ENCODE results near the gene MARCKSL1. TPM values are rescaled to one million over a fixed set of nuclear protein-coding genes. Genes with fewer than 3 reads are reported as not detected.
A peak's percentile ranks its signal among the peaks of the same experiment; 100 is the strongest.

MARCKSL1 gene
- total RNA-seq, 1 donor from 2014 or later, result 487 TPM

GRCh38 chr1:32342704-32343103, 6.7 kb upstream of the MARCKSL1 start:
- H3K4me1 Mint-ChIP-seq, result peaks cover 17% of the 10 kb centered on the region
- no peak for DNase-seq (ENCODE audit: low spot score in 2 of 2, unreplicated experiment in 2 of 2)
- H3K4me3 Mint-ChIP-seq, result no peak overlapping the region
- no peak for TF ChIP-seq CTCF (IDR thresholded peaks at IDR 0.05; ENCODE audit: unreplicated experiment)
- H3K36me3 Mint-ChIP-seq, result no peaks in the 10 kb centered on the region
- peaks cover 2% of the 10 kb centered on the region for H3K27me3 Mint-ChIP-seq (ENCODE audit: low read depth)
- H3K27ac Mint-ChIP-seq, result no peak overlapping the region
- H3K9me3 Mint-ChIP-seq, result no peaks in the 10 kb centered on the region

- no peak for TF ChIP-seq CTCF (IDR thresholded peaks at IDR 0.05; ENCODE audit: unreplicated experiment)
- no peaks in the 10 kb centered on the region for H3K36me3 Mint-ChIP-seq
- DNase-seq (ENCODE audit: low spot score in 2 of 2, unreplicated experiment in 2 of 2), result no peak
- H3K4me3 Mint-ChIP-seq, result no peak overlapping the region
- H3K27ac Mint-ChIP-seq, result peak overlapping the region; percentile 9
- H3K27me3 Mint-ChIP-seq (ENCODE audit: low read depth), result peaks cover 2% of the 10 kb centered on the region
- no peaks in the 10 kb centered on the region for H3K9me3 Mint-ChIP-seq
- H3K4me1 Mint-ChIP-seq, result peaks cover 17% of the 10 kb centered on the region
Observed at GRCh38 chr1:32341971-32342370, 5.9 kb upstream of the MARCKSL1 start.

DNA sequence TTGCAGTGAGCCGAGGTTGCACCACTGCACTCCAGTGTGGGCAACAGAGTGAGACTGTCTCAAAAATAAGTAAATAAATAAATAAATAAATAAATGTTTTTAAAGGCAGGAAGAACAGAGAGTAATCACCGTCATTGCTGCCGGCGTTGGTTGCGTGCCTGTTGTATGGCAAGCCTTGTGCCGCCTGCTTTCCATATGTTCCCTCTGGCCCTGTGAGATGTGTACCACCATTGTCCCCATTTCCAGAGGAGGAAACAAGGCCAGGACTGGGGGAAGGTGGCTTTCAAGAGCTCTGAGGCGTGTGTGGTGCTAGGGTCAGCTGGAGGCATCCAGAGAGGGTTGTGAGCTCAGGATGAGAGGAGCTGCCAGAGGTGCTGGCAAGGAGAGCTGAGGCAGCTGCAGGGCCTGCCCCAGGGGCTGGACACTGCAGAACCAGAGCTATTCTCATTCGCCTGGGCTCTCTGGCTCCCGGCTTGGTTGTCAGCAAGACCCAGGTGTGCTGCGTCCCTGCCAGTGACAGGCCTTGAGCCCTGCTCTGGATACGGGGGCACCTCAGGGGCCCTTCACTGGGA, 5.2 kb upstream of the MARCKSL1 start:
- TF ChIP-seq CTCF (IDR thresholded peaks at IDR 0.05; ENCODE audit: unreplicated experiment), result no peak
- H3K4me3 Mint-ChIP-seq, result no peak overlapping the region

DNA sequence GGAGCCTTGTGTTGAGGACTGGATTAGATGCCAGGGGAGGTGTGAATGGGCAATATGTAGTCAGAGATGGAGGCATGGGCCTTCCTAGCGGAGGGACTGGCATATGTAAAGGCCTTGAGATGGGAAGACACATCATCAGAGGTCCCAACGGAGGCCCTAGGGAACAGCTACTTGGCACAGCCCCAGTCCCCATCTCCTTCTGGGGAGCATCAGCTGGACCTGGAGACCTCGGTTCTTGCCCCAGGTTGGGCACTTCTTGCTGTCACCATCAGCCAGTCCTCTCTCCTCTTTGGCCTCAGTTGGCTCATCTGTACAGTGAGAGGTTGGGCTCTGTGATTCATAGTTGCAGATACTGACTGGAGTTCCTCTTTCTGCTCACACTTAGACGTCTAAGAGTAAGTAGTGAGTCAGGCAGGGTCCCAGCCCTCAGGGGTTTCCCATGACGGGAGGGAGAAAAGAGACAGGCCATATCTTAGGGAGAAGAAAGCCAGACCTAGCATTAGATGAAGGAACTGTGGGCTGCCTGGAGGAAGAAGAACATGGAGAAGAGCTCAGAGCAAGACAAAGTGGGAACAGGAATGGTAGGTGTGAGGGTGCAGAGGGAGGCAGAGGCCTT, 3.4 kb upstream of the MARCKSL1 start:
- no peak for DNase-seq (ENCODE audit: low spot score in 2 of 2, unreplicated experiment in 2 of 2)
- peaks cover 5% of the 10 kb centered on the region for H3K4me1 Mint-ChIP-seq
- no peaks in the 10 kb centered on the region for H3K36me3 Mint-ChIP-seq
- H3K4me3 Mint-ChIP-seq, result no peak overlapping the region
- no peak overlapping the region for H3K27ac Mint-ChIP-seq
- H3K9me3 Mint-ChIP-seq, result no peaks in the 10 kb centered on the region
- H3K27me3 Mint-ChIP-seq (ENCODE audit: low read depth), result peaks cover 2% of the 10 kb centered on the region
- no peak for TF ChIP-seq CTCF (IDR thresholded peaks at IDR 0.05; ENCODE audit: unreplicated experiment)

More for the DNA sequence above, 5.2 kb upstream of the MARCKSL1 start:
- Mint-ChIP-seq H3K4me1 (peaks cover 13% of the 10 kb centered on the region), H3K36me3 (no peaks in the 10 kb centered on the region), H3K27ac (peak overlapping the region; percentile 30), H3K27me3 (ENCODE audit: low read depth) (peaks cover 2% of the 10 kb centered on the region), H3K9me3 (no peaks in the 10 kb centered on the region)
- DNase-seq (ENCODE audit: low spot score in 2 of 2, unreplicated experiment in 2 of 2), result no peak

- no peak for DNase-seq (ENCODE audit: low spot score in 2 of 2, unreplicated experiment in 2 of 2)
- Mint-ChIP-seq H3K4me1 (peaks cover 12% of the 10 kb centered on the region), H3K36me3 (peaks cover 4% of the 10 kb centered on the region), H3K27me3 (ENCODE audit: low read depth) (peaks cover 2% of the 10 kb centered on the region), H3K4me3 (peak overlapping the region; percentile 7), H3K9me3 (no peaks in the 10 kb centered on the region), H3K27ac (no peak overlapping the region)
- no peak for TF ChIP-seq CTCF (IDR thresholded peaks at IDR 0.05; ENCODE audit: unreplicated experiment)
Observed at GRCh38 chr1:32338637-32339145, 2.7 kb upstream of the MARCKSL1 start.
